Nephron (organoid): ENCODE data around the gene FAM117A.

ENCODE experiments used
- H3K27ac Mint-ChIP-seq, 3 experiments: 2 replicates each; pipeline ENCODE4 v1.8.0; 2020; ENCODE audit warnings: mixed read lengths in 3 of 3, mild to moderate bottlenecking in 2 of 3, moderate library complexity in 1 of 3
- H3K27me3 Mint-ChIP-seq: 2 replicates; pipeline ENCODE4 v1.8.0; 2021; ENCODE audit warnings: low read depth, mild to moderate bottlenecking, moderate library complexity, mixed read lengths
- H3K36me3 Mint-ChIP-seq: 2 replicates; pipeline ENCODE4 v1.8.0; 2020; ENCODE audit warnings: low read depth, mixed read lengths
- H3K4me1 Mint-ChIP-seq: 2 replicates; pipeline ENCODE4 v1.8.0; 2020; ENCODE audit warnings: mixed read lengths
- H3K4me3 Mint-ChIP-seq, 3 experiments: 2 replicates each; pipeline ENCODE4 v1.8.0; 2020; ENCODE audit warnings: mild to moderate bottlenecking in 3 of 3, mixed read lengths in 3 of 3, moderate library complexity in 2 of 3
- H3K9me3 Mint-ChIP-seq: 2 replicates; pipeline ENCODE4 v1.8.0; 2020; ENCODE audit warnings: mixed read lengths
- CTCF ChIP-seq, 3 experiments: fragments of 200-600 bp; sonication (generic); IDR thresholded peaks; one replicate each; pipeline ENCODE4 v1.5.0; 2021; ENCODE audit warnings: antibody characterized with exemption in 3 of 3; ENCODE audit not compliant: unreplicated experiment in 3 of 3

The FAM117A gene

GRCh38 chr17:49670641-49671040, 93.3 kb downstream of the FAM117A start:
- Mint-ChIP-seq H3K9me3 (no peaks in the 10 kb centered on the region), H3K4me3 (no peak overlapping the region), H3K4me1 (peaks cover 29% of the 10 kb centered on the region), H3K27ac (no peak overlapping the region), H3K36me3 (peaks cover 34% of the 10 kb centered on the region), H3K27me3 (no peaks in the 10 kb centered on the region)
- no peak for TF ChIP-seq CTCF (IDR thresholded peaks at IDR 0.05; ENCODE audit: unreplicated experiment in 3 of 3)

- TF ChIP-seq CTCF (IDR thresholded peaks at IDR 0.05; ENCODE audit: unreplicated experiment in 3 of 3), result no peak
- H3K4me1 Mint-ChIP-seq, result peaks cover 23% of the 10 kb centered on the region
- no peak overlapping the region for H3K4me3 Mint-ChIP-seq
- peaks cover 34% of the 10 kb centered on the region for H3K36me3 Mint-ChIP-seq
- H3K9me3 Mint-ChIP-seq, result peaks cover under 1% of the 10 kb centered on the region
- no peaks in the 10 kb centered on the region for H3K27me3 Mint-ChIP-seq
- no peak overlapping the region for H3K27ac Mint-ChIP-seq
Observed at GRCh38 chr17:49670002-49670401, 93.9 kb downstream of the FAM117A start.

- peaks cover 8% of the 10 kb centered on the region for H3K9me3 Mint-ChIP-seq
- H3K4me3 Mint-ChIP-seq, result no peak overlapping the region
Observed at GRCh38 chr17:49667854-49668253, 96.1 kb downstream of the FAM117A start.

GRCh38 chr17:49664706-49665211, 99.2 kb downstream of the FAM117A start:
- Mint-ChIP-seq H3K9me3 (peaks cover 8% of the 10 kb centered on the region), H3K36me3 (peaks cover 57% of the 10 kb centered on the region), H3K4me3 (no peak overlapping the region), H3K27ac (no peak overlapping the region), H3K27me3 (no peaks in the 10 kb centered on the region), H3K4me1 (peaks cover 4% of the 10 kb centered on the region)
- no peak for TF ChIP-seq CTCF (IDR thresholded peaks at IDR 0.05; ENCODE audit: unreplicated experiment in 3 of 3)

More at GRCh38 chr17:49667854-49668253, 96.1 kb downstream of the FAM117A start:
- Mint-ChIP-seq H3K36me3 (peaks cover 37% of the 10 kb centered on the region), H3K27ac (no peak overlapping the region), H3K4me1 (peaks cover 13% of the 10 kb centered on the region), H3K27me3 (no peaks in the 10 kb centered on the region)
- no peak for TF ChIP-seq CTCF (IDR thresholded peaks at IDR 0.05; ENCODE audit: unreplicated experiment in 3 of 3)
